Measurements from ENCODE around the gene TSTD1.

TSTD1 gene, protein sequence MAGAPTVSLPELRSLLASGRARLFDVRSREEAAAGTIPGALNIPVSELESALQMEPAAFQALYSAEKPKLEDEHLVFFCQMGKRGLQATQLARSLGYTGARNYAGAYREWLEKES

DNA sequence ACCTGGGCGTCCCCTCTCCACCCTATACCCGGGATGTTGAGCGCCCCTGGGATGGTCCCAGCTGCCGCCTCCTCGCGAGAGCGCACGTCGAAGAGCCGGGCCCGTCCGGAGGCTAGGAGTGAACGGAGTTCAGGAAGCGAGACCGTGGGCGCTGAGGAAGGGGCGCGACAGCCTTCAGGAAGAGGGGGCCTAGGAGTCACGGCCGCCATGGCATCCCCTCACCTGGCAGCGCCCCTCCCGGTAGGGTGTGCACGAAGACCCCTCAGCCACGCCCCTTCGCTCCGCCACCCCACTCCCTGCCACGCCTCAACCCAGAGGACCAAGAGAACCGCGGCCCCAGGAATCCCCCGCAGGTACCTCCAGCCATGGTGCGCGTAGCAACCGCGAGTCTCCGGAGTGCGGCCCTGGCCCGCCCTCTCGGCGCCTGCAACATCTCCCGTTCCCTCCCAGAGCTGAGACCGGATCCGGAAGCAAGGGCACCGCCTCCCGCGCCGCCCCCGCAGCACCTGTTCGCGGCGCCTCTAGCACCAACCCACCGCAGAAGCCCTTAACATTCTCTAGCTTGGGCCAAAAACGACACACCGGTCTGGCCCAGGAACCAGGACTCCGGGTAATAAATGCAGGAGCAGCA, at the start of gene TSTD1:
TSTD1 (minus strand) TSS at position 442 of the 631 bp plus-strand sequence; CDS start at position 367, 75 bp downstream.
- Histone ChIP-seq H3K4me1 (ENCODE audit: low read depth, poor library complexity, severe bottlenecking) (peaks cover 37% of the 10 kb centered on the region), H3K4me2 (peak within 1 kb of the TSS; percentile 86), H3K4me3 (IDR thresholded peaks at IDR 0.05; ENCODE audit: insufficient read depth, low read depth, low read length) (peak within 1 kb of the TSS; percentile 99)

DNA sequence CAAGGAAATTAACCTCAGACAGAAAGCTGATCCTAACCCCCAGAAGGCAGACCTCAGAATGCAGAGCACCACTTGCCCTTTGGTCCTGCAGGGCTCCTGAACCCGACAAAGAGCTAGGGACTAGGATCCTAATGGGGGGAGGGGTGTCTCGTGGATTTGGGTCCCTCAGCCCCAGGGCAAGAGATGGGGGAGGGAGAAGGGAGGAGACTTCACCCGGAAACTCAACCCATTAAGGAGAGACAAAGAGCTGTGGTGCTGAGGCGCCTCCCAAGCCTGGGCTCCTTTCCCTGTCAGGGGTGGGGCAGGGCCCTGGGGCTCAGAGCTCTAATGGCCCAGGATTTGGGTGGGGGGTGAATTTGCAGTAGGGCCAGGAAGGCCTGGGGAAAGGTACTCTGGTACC, 47.7 kb upstream of the TSTD1 start:
- no peaks in the 10 kb centered on the region for H4K20me1 ChIP-seq (ENCODE audit: insufficient read depth)
- no peak overlapping the region for H3K4me2 ChIP-seq
- no peak overlapping the region for H3K27ac ChIP-seq
- H3K27me3 ChIP-seq (ENCODE audit: insufficient read depth, low read depth): no peaks in the 10 kb centered on the region
- peaks cover 8% of the 10 kb centered on the region for H3K4me1 ChIP-seq (ENCODE audit: low read depth, poor library complexity, severe bottlenecking)
- H3K79me2 ChIP-seq (ENCODE audit: insufficient read depth, low read depth): no peaks in the 10 kb centered on the region
- no peaks in the 10 kb centered on the region for H3K36me3 ChIP-seq (ENCODE audit: insufficient read depth)
- H3K9ac ChIP-seq: no peak overlapping the region
- no peak overlapping the region for H2AFZ ChIP-seq (ENCODE audit: low read depth)
- TF ChIP-seq, protein P1, sequence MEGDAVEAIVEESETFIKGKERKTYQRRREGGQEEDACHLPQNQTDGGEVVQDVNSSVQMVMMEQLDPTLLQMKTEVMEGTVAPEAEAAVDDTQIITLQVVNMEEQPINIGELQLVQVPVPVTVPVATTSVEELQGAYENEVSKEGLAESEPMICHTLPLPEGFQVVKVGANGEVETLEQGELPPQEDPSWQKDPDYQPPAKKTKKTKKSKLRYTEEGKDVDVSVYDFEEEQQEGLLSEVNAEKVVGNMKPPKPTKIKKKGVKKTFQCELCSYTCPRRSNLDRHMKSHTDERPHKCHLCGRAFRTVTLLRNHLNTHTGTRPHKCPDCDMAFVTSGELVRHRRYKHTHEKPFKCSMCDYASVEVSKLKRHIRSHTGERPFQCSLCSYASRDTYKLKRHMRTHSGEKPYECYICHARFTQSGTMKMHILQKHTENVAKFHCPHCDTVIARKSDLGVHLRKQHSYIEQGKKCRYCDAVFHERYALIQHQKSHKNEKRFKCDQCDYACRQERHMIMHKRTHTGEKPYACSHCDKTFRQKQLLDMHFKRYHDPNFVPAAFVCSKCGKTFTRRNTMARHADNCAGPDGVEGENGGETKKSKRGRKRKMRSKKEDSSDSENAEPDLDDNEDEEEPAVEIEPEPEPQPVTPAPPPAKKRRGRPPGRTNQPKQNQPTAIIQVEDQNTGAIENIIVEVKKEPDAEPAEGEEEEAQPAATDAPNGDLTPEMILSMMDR (conservative IDR thresholded peaks at IDR 0.05; ENCODE audit: low read depth, low read length): no peak
- no peak overlapping the region for H3K4me3 ChIP-seq (IDR thresholded peaks at IDR 0.05; ENCODE audit: insufficient read depth, low read depth, low read length)

More for the DNA sequence above, at the start of gene TSTD1:
- TF ChIP-seq, protein P1 (conservative IDR thresholded peaks at IDR 0.05; ENCODE audit: low read depth, low read length): peak; percentile 15; the same call in 1 of the 2 replicates
- Histone ChIP-seq H2AFZ (ENCODE audit: low read depth) (peak within 1 kb of the TSS; percentile 73), H3K9ac (peak within 1 kb of the TSS; percentile 46; the same call in 1 of the 2 replicates), H3K27ac (peak within 1 kb of the TSS; percentile 10; the same call in 1 of the 2 replicates), H3K79me2 (ENCODE audit: insufficient read depth, low read depth) (peaks cover 5% of the 10 kb centered on the region; the same call in 1 of the 2 replicates), H3K36me3 (ENCODE audit: insufficient read depth) (peaks cover 6% of the 10 kb centered on the region; the same call in 1 of the 2 replicates), H3K27me3 (ENCODE audit: insufficient read depth, low read depth) (no peaks in the 10 kb centered on the region), H4K20me1 (ENCODE audit: insufficient read depth) (no peaks in the 10 kb centered on the region)

DNA sequence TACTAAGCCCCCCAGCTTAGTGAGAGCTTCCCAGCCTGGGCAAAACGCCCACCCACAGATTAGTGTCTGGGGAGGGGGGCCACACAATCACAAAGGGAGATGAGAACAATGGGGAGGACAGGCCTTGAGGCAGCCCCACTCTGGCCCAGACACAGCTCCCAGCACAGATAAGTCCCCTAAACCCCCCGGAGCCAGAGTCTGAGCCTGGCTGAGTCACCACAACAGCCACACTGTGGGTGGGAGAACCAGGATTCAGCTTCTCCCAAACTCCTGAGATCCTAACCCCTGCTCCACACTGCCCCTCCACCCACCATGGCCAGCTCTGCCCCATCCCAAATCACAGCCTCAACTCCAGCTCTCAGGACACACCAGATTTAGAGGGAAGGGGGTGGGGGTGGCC, 46.4 kb upstream of the TSTD1 start:
- Histone ChIP-seq H2AFZ (ENCODE audit: low read depth) (no peak overlapping the region), H3K27ac (no peak overlapping the region), H3K36me3 (ENCODE audit: insufficient read depth) (no peaks in the 10 kb centered on the region), H3K4me1 (ENCODE audit: low read depth, poor library complexity, severe bottlenecking) (peaks cover 8% of the 10 kb centered on the region), H3K79me2 (ENCODE audit: insufficient read depth, low read depth) (no peaks in the 10 kb centered on the region), H3K9ac (no peak overlapping the region), H4K20me1 (ENCODE audit: insufficient read depth) (no peaks in the 10 kb centered on the region), H3K4me3 (IDR thresholded peaks at IDR 0.05; ENCODE audit: insufficient read depth, low read depth, low read length) (no peak overlapping the region), H3K27me3 (ENCODE audit: insufficient read depth, low read depth) (no peaks in the 10 kb centered on the region), H3K4me2 (no peak overlapping the region)
- TF ChIP-seq, protein P1 (conservative IDR thresholded peaks at IDR 0.05; ENCODE audit: low read depth, low read length): no peak

DNA sequence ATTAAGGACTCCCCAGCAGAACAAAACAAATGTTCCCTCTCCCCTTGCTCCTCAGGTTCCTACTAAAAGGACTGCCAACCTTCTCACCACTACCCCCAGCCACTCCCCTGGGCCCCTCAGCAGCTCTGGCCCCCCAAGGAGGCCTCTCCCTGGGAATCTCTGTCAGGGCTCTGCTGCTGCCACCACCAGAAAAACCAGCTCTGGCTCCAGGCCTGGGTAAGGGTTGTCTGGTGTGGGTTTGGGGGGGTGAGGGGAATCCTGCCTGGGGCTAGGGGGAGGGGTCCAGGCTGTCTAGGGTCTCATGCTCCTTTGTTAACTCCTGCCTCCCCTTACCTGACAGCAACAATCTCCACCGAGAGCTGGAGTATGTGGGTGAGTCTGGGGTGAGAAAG, 45.8 kb upstream of the TSTD1 start:
- H3K27ac ChIP-seq: no peak overlapping the region
- peaks cover 8% of the 10 kb centered on the region for H3K4me1 ChIP-seq (ENCODE audit: low read depth, poor library complexity, severe bottlenecking)
- H2AFZ ChIP-seq (ENCODE audit: low read depth): no peak overlapping the region
- H3K27me3 ChIP-seq (ENCODE audit: insufficient read depth, low read depth): no peaks in the 10 kb centered on the region
- H3K4me3 ChIP-seq (IDR thresholded peaks at IDR 0.05; ENCODE audit: insufficient read depth, low read depth, low read length): no peak overlapping the region
- no peaks in the 10 kb centered on the region for H4K20me1 ChIP-seq (ENCODE audit: insufficient read depth)
- TF ChIP-seq, protein P1 (conservative IDR thresholded peaks at IDR 0.05; ENCODE audit: low read depth, low read length): no peak
- H3K4me2 ChIP-seq: no peak overlapping the region
- no peak overlapping the region for H3K9ac ChIP-seq
- H3K79me2 ChIP-seq (ENCODE audit: insufficient read depth, low read depth): no peaks in the 10 kb centered on the region
- H3K36me3 ChIP-seq (ENCODE audit: insufficient read depth): no peaks in the 10 kb centered on the region
